DMS79 (cell line): Measurements from ENCODE around the gene GPC6.
"Not testable (repeated sequence)": the region's sequence is repeated elsewhere in the genome, so short reads cannot be mapped to it uniquely, and the experiment has no call there.

Experiments used
- DNase-seq: peaks from one replicate; lab custom pipeline; 2025; lab: John Stamatoyannopoulos, UW

GPC6 gene

DNA sequence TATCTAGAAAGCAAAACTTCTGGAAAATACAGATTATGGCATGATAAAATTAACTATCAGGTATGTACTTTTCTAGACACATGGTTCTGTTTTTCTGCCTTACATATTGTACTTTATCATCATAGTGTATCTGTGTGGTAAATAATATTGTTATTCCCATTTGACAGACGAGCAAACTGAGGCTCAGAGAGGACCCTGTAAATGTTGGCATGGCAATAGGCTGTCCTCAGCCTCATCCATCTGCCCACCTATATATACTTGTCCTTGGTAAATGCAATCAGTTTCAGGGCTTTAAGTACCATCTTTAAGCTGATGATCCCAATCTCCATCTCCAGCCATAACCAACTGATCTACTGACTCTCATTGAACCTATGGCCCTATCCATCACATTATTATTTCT is 1074.9 kb downstream of the GPC6 start:
- no peak for DNase-seq

DNA sequence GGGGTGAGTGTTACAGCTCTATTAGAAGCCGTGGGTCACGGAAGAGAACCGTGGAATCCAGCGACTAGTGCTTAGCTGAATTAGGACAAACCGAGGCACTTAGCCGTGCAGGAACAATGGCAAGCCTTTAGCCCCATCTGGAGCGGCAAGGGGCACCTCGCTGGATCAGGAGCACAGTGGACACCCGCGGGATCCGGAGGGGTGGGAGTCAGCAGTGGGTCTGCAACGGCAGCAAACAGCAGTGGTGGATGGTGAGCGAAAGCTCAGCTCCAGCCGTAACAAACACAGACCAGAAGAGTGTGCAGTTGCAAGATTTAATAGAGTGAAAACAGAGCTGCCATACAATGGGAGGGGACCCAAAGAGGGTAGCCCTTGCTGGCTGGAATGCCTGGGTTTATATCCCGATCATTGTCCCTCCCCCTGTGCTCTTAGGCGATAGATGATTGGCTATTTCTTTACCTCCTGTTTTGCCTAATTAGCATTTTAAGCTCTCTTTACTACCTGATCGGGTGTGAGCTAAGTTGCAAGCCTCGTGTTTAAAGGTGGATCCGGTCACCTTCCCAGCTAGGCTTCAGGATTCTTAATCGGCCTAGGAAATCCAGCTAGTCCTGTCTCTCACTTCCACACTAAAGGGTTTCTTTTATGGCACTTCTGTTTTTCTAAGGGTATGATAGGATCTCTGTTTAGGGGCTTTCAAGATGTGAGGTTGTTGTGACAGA is 1076.4 kb downstream of the GPC6 start:
- not testable (repeated sequence) for DNase-seq

DNA sequence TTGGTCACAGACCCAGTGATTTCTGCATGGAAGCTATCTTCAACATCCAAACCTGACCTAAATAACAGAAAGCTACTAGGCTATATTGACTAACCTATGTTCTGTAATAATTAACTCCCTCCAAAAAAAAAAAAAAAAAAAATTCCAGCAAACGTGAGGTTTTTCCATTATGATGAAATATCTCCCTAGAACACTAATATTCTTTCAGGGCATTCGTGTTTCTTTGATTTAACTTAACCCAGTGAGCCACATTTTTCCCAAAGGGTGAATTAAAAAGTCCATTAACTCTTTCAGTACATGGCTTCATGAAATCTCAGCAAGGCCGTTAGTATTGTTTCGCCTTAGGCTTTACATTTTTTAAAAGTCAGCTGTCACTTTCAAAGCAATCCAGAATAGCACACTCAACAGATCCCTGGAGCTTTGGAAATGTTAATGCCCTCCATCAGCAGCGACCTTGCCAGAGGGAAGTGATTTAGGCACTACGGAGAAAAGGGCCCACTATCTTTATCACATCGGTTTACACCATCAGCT is 1077.1 kb downstream of the GPC6 start:
- DNase-seq: no peak

DNA sequence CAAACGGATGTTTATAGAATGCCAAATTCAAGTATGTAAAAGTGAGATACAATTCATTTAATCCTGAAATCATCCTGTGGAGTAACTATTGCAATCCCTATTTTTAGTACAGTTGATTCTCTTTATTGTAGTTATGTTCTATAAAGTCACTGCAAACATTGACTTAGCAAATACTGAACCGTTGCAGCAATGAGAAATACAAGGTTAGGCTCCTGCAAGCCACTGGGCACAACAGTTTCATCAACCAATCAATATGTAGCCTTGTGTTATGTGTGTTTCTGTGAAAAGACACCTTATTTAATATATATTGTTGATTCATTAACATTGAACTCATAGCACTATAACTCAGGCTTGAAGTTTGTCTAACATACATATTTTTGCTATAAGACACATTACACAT is 1078.4 kb downstream of the GPC6 start:
- no peak for DNase-seq

DNA sequence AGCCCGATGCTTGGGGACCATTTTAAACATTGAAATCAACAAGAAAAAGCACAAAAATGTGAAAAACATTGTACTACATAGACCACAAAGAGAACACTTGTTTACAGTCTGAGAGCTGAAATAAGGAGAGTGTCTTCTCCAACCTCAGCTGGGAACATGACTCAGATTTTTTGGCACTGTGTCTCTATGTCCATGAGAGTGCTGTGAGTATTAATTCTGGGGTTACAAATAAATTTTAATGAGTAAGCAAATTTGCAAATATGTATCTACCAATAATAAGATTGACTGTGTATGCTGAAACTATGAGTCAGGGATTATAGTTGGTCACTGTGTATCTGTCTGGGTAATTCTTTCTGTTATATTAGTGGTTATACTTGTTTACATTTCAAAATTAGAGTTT is 1078.9 kb downstream of the GPC6 start:
- no peak for DNase-seq

DNA sequence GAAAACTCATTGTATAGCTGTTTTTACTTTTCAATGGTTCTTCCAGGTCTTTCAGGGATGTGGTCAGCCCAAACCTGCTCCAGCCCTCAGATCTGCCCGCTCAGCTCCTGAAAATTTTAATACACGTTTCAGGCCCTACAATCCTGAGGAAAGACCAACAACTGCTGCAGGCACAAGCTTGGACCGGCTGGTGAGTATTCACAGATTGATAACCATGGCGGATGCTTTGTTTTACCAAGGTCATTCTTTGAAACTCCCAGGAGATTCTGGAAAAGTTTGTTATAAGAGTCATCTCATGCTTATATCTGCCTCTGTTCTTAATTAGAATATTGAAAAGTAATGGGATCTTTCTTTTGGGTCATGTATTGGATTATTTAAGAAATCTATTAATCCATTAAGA is 1079.3 kb downstream of the GPC6 start:
- DNase-seq: no peak

DNA sequence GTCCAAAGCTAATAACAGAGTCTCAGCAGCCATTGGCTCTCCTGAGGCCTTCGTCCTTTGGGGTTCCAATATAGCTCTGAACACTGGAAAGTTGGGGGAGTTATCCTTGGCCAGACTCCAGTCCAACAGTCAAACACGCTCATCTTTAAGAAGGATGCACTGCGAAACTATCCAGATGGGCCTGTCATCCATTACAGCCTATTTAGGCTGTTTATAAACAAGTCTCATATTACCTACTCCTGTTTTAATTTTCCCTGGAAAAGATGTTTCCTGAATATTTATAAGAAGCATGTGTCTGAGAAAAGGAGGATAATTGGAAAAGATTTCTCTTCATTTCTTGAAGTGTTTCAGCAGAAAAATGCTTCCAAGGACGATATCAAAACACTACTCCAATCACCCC is 1082.2 kb downstream of the GPC6 start:
- no peak for DNase-seq

DNA sequence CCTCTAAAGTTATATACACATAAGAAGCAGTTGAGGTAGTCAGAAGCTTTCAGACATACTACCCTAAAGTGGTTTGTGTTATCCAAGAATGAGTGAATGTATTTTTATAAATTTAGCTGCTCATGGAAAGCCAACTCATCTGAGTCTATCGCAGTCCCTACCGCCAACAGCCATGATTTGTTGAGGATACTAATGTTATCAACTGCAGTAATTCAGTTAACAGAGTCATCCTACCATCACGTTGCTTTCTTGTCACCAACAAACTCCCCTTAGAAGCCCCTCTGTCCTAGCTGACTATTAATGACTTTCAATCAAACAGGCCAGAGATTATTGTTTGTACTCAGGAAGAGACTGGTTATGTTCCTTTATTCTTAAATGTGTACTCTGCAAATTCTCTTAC is 1083.0 kb downstream of the GPC6 start:
- no peak for DNase-seq

DNA sequence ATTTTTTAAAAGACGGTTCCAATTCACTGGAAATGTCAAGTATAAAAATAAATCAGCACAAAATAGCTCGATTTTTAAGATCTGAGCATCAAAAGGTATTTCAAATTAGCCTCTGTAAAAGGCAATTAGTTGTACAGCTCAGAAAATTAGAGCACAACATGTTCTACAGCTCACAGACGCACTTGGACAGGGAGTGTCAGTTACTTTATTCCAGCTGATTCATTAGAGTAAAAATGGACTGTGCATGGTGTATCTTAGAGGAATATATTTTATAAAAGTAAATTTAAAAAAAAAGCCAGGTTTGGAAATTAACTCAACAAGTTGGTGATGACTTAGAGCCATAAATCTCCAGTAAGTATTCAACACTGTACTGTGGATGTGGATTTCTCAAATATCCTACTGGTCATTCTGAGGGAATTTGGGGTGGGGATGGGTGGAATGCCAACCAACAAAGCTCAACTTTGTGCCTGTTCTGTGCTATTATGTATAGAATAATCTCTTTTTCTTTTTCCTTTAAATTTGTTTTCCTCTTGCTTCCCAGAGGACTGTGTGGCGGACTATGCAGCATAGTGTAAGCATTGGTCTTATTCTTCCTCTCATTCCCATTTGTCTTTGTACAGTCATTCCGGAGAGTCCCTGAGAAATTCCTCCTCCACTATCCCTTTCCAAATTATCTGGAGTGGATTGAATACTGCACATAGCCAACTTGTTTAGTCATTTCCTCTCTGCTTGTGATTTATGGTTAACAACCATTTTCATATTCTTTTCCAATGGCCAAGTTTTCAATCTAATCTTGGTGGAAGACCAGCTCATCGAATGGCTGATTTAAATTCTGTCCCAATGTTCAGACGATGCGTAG is 1083.6 kb downstream of the GPC6 start:
- no peak for DNase-seq

DNA sequence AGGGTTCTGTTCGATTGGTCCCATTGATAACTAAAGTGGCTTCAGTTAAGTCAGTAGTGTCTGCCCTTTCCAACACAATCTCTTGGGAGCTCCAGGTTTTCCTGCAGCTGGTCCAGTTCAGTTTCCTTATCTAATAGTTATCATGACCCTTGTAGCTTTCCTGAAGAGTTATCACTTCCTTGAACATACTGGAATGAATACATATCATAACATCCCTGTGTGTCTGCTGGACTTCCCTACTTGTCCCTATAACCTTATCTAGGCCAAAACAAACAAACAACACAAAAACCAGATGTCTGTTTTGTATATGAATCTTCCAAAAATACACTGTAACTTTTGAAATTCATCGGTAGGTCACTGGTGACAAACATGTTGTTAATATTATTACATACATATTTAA is 1085.3 kb downstream of the GPC6 start:
- no peak for DNase-seq

DNA sequence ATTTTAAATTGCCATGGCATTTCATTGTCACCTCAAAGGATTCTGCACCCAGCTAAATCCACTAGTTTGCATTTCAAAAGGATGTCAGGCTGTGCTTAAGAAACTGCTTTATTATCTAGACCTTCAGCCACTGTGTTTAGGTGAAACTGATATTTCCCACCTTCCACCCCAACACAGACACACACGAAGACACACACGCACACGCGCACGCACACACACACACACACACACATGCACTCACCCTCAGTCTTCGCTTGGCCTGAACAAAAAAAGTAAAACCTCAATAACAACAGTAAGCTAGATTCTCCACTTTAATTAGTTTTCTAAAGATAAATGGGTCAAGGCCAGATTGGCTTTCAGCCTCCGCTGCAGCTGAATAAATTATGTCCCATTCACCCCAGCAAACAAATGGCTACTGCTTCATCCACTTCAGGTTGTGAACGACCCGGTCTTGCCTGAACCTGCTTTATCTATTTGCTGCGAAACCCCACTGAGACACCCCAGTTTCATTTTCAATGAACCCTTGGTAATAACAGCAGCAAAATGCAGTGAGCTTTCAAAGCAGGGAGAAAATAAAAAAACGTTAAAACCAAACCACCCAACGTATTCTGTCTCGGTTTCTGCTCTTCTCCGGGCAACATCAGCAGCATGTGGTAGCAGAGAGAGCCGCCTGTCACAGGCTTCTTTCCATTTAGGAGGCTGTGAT is 1086.1 kb downstream of the GPC6 start:
- peak; percentile 89 for DNase-seq

DNA sequence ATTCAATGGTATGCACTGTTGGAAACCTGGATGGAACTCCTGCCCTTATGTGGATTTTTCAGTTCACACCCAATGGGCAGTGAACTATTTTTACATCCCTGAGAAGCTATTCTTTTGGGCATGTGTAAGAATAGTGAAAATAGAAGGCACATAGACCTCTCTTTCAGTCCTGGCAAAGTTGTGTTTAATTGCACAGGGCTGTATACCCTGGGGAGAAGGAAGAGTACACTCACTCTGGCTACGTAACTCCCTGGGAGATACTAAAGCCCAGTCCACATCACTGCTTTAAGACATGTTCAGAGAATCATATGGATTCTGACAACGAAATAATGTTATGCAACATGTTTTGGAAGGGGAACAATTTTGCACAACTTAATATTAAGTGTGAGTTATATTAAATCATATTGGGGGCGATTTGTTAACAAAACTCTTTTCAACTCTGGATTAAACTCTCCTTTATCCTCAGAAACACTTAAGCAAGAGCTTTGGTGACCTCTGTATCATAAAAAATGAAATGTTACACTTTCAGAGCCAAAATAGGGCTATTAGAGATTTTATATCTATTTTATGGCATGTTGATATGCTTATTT is 1086.8 kb downstream of the GPC6 start:
- no peak for DNase-seq

DNA sequence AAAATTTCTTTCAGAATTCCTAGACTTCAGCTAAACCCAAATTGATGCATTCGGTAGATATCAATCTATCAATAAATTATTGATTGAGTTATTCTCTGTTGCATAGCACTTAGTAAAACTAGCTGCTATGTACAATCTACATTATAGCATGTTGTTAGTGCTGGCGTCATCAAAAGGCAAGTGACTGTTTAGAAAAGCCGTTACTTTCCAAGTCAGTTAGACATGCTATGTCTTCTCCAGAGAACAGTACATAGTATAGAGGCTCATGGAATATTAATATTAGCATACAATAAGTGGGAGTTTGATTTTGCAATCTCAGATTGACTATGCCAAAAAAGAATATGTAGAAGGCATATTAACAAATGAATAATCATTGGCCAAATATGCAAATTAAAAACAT is 1087.3 kb downstream of the GPC6 start:
- DNase-seq: no peak

DNA sequence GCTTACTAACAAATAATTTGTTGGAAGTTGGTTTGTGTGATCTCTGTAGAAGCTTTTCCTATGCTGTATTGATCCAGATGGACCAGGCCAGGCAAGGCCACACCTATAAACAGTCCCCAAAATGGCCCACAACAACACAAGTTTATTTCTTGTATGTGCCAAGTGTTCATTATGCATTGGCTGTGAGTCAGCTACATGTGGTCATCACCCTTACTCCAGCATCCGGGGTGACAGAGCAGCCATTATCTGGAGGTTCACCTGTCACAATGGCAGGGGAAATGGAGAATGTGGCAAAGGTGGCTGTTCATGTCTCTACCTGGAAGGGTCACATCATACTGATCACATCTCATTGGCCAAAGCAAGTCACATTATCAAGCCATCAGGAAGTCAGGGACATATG is 1088.6 kb downstream of the GPC6 start:
- DNase-seq: no peak

DNA sequence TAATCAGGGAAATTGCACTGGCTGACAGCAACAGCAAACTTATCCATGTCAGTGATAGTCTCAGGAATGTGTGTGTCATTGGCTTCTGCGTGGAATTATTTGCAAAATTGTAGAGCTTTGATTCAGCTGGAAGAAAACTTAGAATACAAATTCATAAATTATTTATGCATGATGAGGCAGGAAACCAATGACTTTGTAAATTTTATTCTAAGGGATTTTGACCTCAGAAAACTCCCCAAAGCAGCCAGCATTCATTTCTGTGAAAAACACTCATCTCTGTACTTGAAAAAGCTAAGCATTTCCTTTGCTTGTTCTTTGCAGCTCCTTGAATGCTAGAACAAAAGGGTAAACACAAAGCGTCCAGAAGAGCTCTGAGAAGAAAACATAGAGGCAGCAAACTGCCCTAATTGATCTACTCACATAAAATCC is 1090.5 kb downstream of the GPC6 start:
- peak; percentile 83 for DNase-seq

DNA sequence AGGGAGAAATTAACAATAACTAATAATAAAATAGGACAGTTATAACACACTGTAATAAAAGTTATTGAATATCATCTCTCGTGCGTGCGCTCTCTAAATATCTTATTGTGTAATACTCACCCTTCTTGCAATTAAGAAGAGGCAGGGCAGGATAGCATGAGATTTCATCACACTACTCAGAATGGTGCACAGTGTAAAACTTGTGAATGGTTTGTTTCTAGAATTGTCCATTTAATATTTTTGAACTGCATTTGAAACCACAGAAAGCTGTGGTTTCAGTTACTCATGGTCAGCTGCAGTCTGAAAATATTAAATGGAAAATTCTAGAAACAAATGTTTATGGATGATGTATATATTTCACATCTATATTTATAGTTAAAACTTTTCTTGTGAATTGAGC is 1091.8 kb downstream of the GPC6 start:
- DNase-seq: no peak

DNA sequence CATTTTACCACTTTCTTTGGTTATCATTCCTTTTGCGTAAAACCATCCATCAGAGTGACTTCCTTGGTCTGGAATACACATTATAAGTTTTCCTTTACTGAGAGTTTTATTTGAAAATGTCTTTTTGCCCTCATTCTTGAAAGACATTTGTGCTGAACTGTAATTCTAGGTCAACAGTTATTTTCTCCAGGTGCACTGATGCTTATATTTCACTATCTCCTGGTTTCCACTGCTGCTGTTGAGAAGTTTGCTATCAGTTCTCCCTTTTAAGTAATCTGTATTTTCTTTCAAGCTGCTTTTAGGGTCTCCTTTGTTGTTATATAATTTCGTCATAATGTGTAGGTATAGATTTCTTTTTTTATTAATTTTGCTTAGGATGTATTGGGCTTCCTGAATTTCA is 1092.9 kb downstream of the GPC6 start:
- DNase-seq: no peak

DNA sequence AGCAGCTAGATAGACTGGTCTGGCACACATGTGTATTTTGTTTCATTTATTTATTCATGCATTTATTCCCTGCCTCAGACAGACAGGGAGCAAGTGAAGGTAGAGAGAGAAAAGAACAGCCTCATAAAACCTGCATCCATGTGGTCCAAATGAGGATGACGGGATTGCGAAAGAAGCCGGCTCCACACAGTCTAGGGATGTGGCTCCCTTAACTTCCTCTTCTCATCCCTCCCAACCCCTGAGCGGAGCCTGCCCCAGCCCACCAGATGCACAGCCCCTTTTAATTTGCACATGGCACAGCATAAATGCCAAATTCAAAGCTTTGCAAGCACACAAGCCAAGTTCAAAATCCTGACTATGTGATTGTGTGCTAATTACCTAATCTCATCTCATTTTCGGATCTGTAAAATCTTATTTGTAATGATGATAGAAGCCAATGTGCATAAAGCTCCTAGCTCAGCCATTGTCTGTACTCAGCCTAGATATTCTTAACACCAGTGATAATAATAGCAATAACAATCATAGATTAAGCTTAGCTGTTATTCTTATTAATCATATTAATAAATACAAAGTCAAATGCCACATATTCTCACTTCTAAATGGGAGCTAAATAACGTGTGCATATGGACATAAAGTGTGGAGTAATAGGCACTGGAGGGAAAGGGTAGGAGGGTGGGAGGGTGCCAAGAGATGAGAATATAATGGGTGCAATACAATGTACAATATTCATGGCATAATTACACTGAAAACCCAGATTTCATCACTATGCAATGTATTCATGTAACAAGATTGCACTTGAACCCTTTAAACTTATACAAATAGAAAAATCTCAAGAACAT is 1096.5 kb downstream of the GPC6 start:
- no peak for DNase-seq

DNA sequence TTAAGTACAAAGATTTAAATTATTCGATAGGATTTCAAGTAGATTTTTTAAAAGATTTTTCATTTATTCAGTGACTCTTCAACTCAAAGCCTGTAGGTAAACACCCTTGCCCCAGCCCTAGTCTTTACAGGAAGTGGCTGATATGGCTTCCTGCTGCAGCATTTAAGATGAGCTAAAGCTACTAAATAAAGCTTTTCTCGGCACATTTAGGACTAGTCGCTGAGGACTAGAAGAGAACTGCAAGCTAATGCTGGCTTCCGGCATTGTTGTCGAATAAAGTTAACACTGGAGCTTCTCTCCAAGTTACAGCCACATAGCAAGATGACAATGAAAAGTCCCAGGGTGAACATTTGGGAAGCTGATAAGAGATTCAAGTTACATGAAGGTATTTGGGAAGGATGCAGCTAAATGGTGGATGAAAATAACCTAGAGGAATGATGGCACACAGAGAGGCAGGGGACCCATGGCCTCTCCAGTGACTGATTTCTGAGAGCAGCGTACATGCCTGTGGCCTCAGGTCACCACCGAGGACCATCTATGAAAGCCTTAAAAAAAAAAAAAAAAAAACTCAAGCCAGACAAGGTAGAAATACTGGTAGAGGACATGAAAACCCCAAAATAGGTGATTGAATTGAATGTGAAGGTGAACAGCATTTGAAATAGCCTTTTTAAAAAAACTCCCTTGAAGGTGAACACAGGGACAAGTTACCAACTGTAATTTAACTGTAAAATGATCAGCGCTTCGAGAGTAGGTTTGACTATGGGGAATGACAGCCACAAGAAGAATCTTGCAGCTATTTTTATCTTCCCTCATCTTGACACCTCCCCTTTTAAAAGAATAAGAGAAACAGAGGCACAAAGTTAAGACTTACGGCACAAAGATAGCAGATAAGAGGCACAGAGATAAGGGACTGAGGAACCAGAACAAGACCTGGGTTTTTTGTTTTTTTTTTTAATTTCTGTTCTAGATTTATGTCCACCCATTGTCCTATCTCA is 1097.5 kb downstream of the GPC6 start:
- no peak for DNase-seq
